GM23248 (cell line): Measurements from ENCODE around the gene HIGD1A. TPM values are rescaled to one million over a fixed set of nuclear protein-coding genes. Genes with fewer than 3 reads are reported as not detected.

Experiments used
- DNase-seq: peaks from one replicate; pipeline ENCODE4 v3.0.0-alpha.2; 2015
- H2AFZ ChIP-seq: fragments of 200-600 bp; sonication (generic); 2 replicates; pipeline ENCODE4 v1.6.1; 2016; ENCODE audit warnings: antibody characterized with exemption
- H3F3A ChIP-seq: fragments of 200-600 bp; sonication (generic); 2 replicates; pipeline ENCODE4 v1.6.1; 2016; ENCODE audit warnings: mild to moderate bottlenecking, antibody characterized with exemption, mixed run types; ENCODE audit not compliant: insufficient read depth
- H3K27ac ChIP-seq: fragments of 200-600 bp; sonication (generic); 2 replicates; pipeline ENCODE4 v1.5.1; 2016; ENCODE audit warnings: mild to moderate bottlenecking
- H3K27me3 ChIP-seq: fragments of 200-600 bp; sonication (generic); replicated peaks from 2 replicates; pipeline ENCODE4 v1.6.1; 2016; ENCODE audit warnings: mild to moderate bottlenecking; ENCODE audit not compliant: insufficient read depth
- H3K36me3 ChIP-seq: fragments of 200-600 bp; sonication (generic); 2 replicates; pipeline ENCODE4 v1.6.1; 2016; ENCODE audit warnings: low read depth, mild to moderate bottlenecking
- H3K4me1 ChIP-seq: fragments of 200-600 bp; sonication (generic); 2 replicates; pipeline ENCODE4 v1.6.1; 2016; ENCODE audit warnings: mild to moderate bottlenecking; ENCODE audit not compliant: insufficient read depth
- H3K4me2 ChIP-seq: fragments of 200-600 bp; sonication (generic); one replicate; pipeline ENCODE4 v1.6.1; 2016; ENCODE audit warnings: mild to moderate bottlenecking; ENCODE audit not compliant: unreplicated experiment
- H3K4me3 ChIP-seq: fragments of 200-600 bp; sonication (generic); 2 replicates; pipeline ENCODE4 v1.5.1; 2016; ENCODE audit warnings: mild to moderate bottlenecking
- H3K79me2 ChIP-seq: fragments of 200-600 bp; sonication (generic); 2 replicates; pipeline ENCODE4 v1.6.1; 2016; ENCODE audit warnings: mild to moderate bottlenecking; ENCODE audit not compliant: insufficient read depth
- H3K9ac ChIP-seq: fragments of 200-600 bp; sonication (generic); 2 replicates; pipeline ENCODE4 v1.6.1; 2016; ENCODE audit warnings: mild to moderate bottlenecking
- H3K9me2 ChIP-seq: fragments of 200-600 bp; sonication (generic); 2 replicates; pipeline ENCODE4 v1.6.1; 2016; ENCODE audit warnings: mixed run types, mild to moderate bottlenecking, moderate library complexity; ENCODE audit not compliant: insufficient read depth
- H3K9me3 ChIP-seq: fragments of 200-600 bp; sonication (generic); one replicate; pipeline ENCODE4 v1.6.1; 2017; ENCODE audit warnings: low read depth
- H4K20me1 ChIP-seq: fragments of 200-600 bp; sonication (generic); 2 replicates; pipeline ENCODE4 v1.6.0; 2016; ENCODE audit not compliant: insufficient read depth
- EZH2 ChIP-seq: fragments of 200-600 bp; sonication (generic); IDR thresholded peaks from 2 replicates; pipeline ENCODE4 v1.6.1; 2018; ENCODE audit warnings: antibody characterized with exemption, mild to moderate bottlenecking; ENCODE audit not compliant: insufficient read depth, poor library complexity, severe bottlenecking
- EZH2phosphoT487 ChIP-seq: fragments of 200-600 bp; sonication (generic); IDR thresholded peaks from 2 replicates; pipeline ENCODE4 v1.6.1; 2018; ENCODE audit warnings: antibody characterized with exemption, moderate library complexity, mild to moderate bottlenecking, low read depth; ENCODE audit not compliant: insufficient read depth
- WGBS, 2 experiments: methylation state at CpG; one replicate each; pipeline ENCODE4 v1.1.6; 2015 to 2017; ENCODE audit warnings: low lambda C conversion rate in 2 of 2, low coverage in 1 of 2; ENCODE audit errors: missing lambda C conversion rate in 2 of 2; 5-methylcytosine and 5-hydroxymethylcytosine counted together
- in situ Hi-C: fragments of 300-500 bp; cut with MboI; formaldehyde crosslinking; loops from 2 replicates; pipeline ENCODE4 v1.15.0; 2020
- polyA plus RNA-seq: library from polyadenylated mRNA; unstranded; fragments of >200 nt; fragmentation: Nextera tagmentation; extraction: Ambion mirVana; gene quantifications from 2 replicates; pipeline ENCODE4 v1.2.1, GENCODE V29; 2016
- total RNA-seq: library from RNA; depleted of rRNA; stranded (reverse); fragments of >200 nt; shearing (Covaris generic); gene quantifications from 2 replicates; pipeline ENCODE4 v1.2.3, GENCODE V29; 2014

Gene HIGD1A
- total and polyA plus RNA-seq, 2 experiments from 2014 or later: 173 to 217 TPM

- H3K36me3 ChIP-seq: no peaks in the 10 kb centered on the region
- peaks cover 24% of the 10 kb centered on the region for H3K4me1 ChIP-seq
- in situ Hi-C loops: no loop called here
- H3K9me2 ChIP-seq: no peaks in the 10 kb centered on the region
- no peak overlapping the region for H2AFZ ChIP-seq
- no peak overlapping the region for H3K27ac ChIP-seq
- 70 to 77% methylated on average over 3 of the region's 3 CpGs for WGBS, 2 experiments
- no peaks in the 10 kb centered on the region for H3K27me3 ChIP-seq
- no peaks in the 10 kb centered on the region for H3K9me3 ChIP-seq
- DNase-seq: no peak
- H3K79me2 ChIP-seq: no peaks in the 10 kb centered on the region
- no peak overlapping the region for H3K4me3 ChIP-seq
- no peak overlapping the region for H3K4me2 ChIP-seq
- TF ChIP-seq EZH2phosphoT487 (no peak), EZH2 (no peak)
- H3K9ac ChIP-seq: no peak overlapping the region
- H4K20me1 ChIP-seq: no peaks in the 10 kb centered on the region
- H3F3A ChIP-seq: peaks cover 18% of the 10 kb centered on the region; the same call in 1 of the 2 replicates
Measured at GRCh38 chr3:42764115-42764514, 40.2 kb downstream of the HIGD1A start.

GRCh38 chr3:42763021-42763420, 41.3 kb downstream of the HIGD1A start:
- H4K20me1 ChIP-seq: no peaks in the 10 kb centered on the region
- no peak for TF ChIP-seq EZH2phosphoT487
- TF ChIP-seq EZH2: no peak
- no peak overlapping the region for H3K27ac ChIP-seq
- H3K27me3 ChIP-seq: no peaks in the 10 kb centered on the region
- H3K36me3 ChIP-seq: no peaks in the 10 kb centered on the region
- no peaks in the 10 kb centered on the region for H3K9me3 ChIP-seq
- H3K4me3 ChIP-seq: no peak overlapping the region
- H2AFZ ChIP-seq: peak overlapping the region; percentile 20; the same call in 1 of the 2 replicates
- peaks cover 19% of the 10 kb centered on the region; the same call in 1 of the 2 replicates for H3F3A ChIP-seq
- H3K79me2 ChIP-seq: no peaks in the 10 kb centered on the region
- no peaks in the 10 kb centered on the region for H3K9me2 ChIP-seq
- DNase-seq: peak; percentile 57
- peaks cover 24% of the 10 kb centered on the region for H3K4me1 ChIP-seq
- H3K4me2 ChIP-seq: no peak overlapping the region
- in situ Hi-C loops: no loop called here
- WGBS, 2 experiments: 52 to 64% methylated on average over 2 of the region's 2 CpGs
- H3K9ac ChIP-seq: no peak overlapping the region

GRCh38 chr3:42762046-42762724, 42.1 kb downstream of the HIGD1A start:
- H3K4me3 ChIP-seq: no peak overlapping the region
- H3K27me3 ChIP-seq: no peaks in the 10 kb centered on the region
- peaks cover 24% of the 10 kb centered on the region for H3K4me1 ChIP-seq
- H3K9ac ChIP-seq: no peak overlapping the region
- no peaks in the 10 kb centered on the region for H3K9me2 ChIP-seq
- no peaks in the 10 kb centered on the region for H3K36me3 ChIP-seq
- WGBS, 2 experiments: 63 to 65% methylated on average over 6 of the region's 6 CpGs
- in situ Hi-C loops: no loop called here
- no peak overlapping the region for H3K27ac ChIP-seq
- no peak overlapping the region for H2AFZ ChIP-seq
- H3K4me2 ChIP-seq: no peak overlapping the region
- TF ChIP-seq EZH2 (no peak), EZH2phosphoT487 (no peak)
- no peaks in the 10 kb centered on the region for H3K9me3 ChIP-seq
- H4K20me1 ChIP-seq: no peaks in the 10 kb centered on the region
- DNase-seq: peak; percentile 29
- no peaks in the 10 kb centered on the region for H3K79me2 ChIP-seq
- H3F3A ChIP-seq: peaks cover 19% of the 10 kb centered on the region; the same call in 1 of the 2 replicates

GRCh38 chr3:42758126-42758525, 46.2 kb downstream of the HIGD1A start:
- DNase-seq: no peak
- no peak overlapping the region for H2AFZ ChIP-seq
- no peak overlapping the region for H3K9ac ChIP-seq
- H4K20me1 ChIP-seq: no peaks in the 10 kb centered on the region
- H3F3A ChIP-seq: peaks cover 19% of the 10 kb centered on the region; the same call in 1 of the 2 replicates
- peaks cover 22% of the 10 kb centered on the region for H3K4me1 ChIP-seq
- no peak overlapping the region for H3K27ac ChIP-seq
- in situ Hi-C loops: no loop called here
- H3K4me3 ChIP-seq: no peak overlapping the region
- H3K79me2 ChIP-seq: no peaks in the 10 kb centered on the region
- no peak overlapping the region for H3K4me2 ChIP-seq
- 84 to 85% methylated on average over 11 of the region's 11 CpGs for WGBS, 2 experiments
- H3K9me2 ChIP-seq: no peaks in the 10 kb centered on the region
- TF ChIP-seq EZH2phosphoT487 (no peak), EZH2 (no peak)
- H3K36me3 ChIP-seq: no peaks in the 10 kb centered on the region
- H3K9me3 ChIP-seq: no peaks in the 10 kb centered on the region
- H3K27me3 ChIP-seq: no peaks in the 10 kb centered on the region
